ENCODE results near the gene SMYD1. TPM values are rescaled to one million over a fixed set of nuclear protein-coding genes. Genes with fewer than 3 reads are reported as not detected.

Gene SMYD1
- total and polyA plus RNA-seq, 2 donors (not counting 3 experiments of a cell fraction or from before 2014, with no cell fraction given) = not detected

- intact Hi-C loops (cut with micrococcal nuclease) (no loop called here), dilution Hi-C loops (cut with MboI; ENCODE audit: extremely low pct_ligation_motif_present, low sequenced_read_pairs) (no loop called here)
- DNase-seq (ENCODE audit: low read depth, low spot score) (no peak), FAIRE-seq (no peak)
- CTCF ChIA-PET = interaction anchor here (0.7 to 1.2 kb wide), 4 partner anchors 9 to 91 kb away, joined by 3 to 5 read pairs (median 3); no protein-coding TSS in a partner anchor
- Histone ChIP-seq H3K9me3 (replicated peaks; ENCODE audit: control insufficient read depth, insufficient read depth, low read length) (no peaks in the 10 kb centered on the region), H3K4me2 (ENCODE audit: insufficient read depth, low read length) (no peak overlapping the region), H3K27me3 (ENCODE audit: control insufficient read depth in 2 of 2, insufficient read depth in 2 of 2, low read length in 2 of 2) (peaks cover 0 to 5% of the 10 kb centered on the region in 2 experiments), H2AFZ (ENCODE audit: low read depth, low read length) (no peak overlapping the region), H3K36me3 (ENCODE audit: control insufficient read depth in 2 of 2, extremely low read depth in 1 of 2, insufficient read depth in 2 of 2, low read length in 2 of 2) (no peaks in the 10 kb centered on the region), H3K9ac (replicated peaks; ENCODE audit: extremely low read depth, insufficient read depth, low read length) (no peak overlapping the region), H3K27ac (ENCODE audit: insufficient read depth, low read depth, low read length) (no peak overlapping the region), H3K4me1 (ENCODE audit: control insufficient read depth, extremely low read depth, insufficient read depth, low read length) (no peaks in the 10 kb centered on the region), H4K20me1 (replicated peaks; ENCODE audit: control insufficient read depth, extremely low read depth, insufficient read depth, low read length) (no peaks in the 10 kb centered on the region), H3K79me2 (ENCODE audit: control insufficient read depth, insufficient read depth, low read length) (no peaks in the 10 kb centered on the region), H3K4me3 (replicated peaks in 1 of 3; ENCODE audit: insufficient read depth in 1 of 3, low read depth in 1 of 3, low read length in 3 of 3) (no peak overlapping the region), H3K9me1 (replicated peaks; ENCODE audit: control insufficient read depth, extremely low read depth, insufficient read depth, low read length) (no peaks in the 10 kb centered on the region)
- TF ChIP-seq MYC (IDR thresholded peaks at IDR 0.05; ENCODE audit: low read depth, low read length) (no peak), GATA2 (IDR thresholded peaks at IDR 0.05; ENCODE audit: insufficient read depth, insufficient read length, low read depth, low read length) (no peak), MAX (IDR thresholded peaks at IDR 0.05; ENCODE audit: insufficient read depth, insufficient read length) (no peak), JUN (IDR thresholded peaks at IDR 0.05; ENCODE audit: borderline replicate concordance, insufficient read depth, insufficient read length, low read depth) (no peak)
- POLR2A ChIA-PET = no interaction called here
- no TSS peak for BruUV-seq (replicated peaks)
Observed at GRCh38 chr2:88069117-88069516, 1.5 kb downstream of the SMYD1 start.

- H4K20me1 ChIP-seq (replicated peaks; ENCODE audit: control insufficient read depth, extremely low read depth, insufficient read depth, low read length) = no peaks in the 10 kb centered on the region
- TF ChIP-seq EZH2 (IDR thresholded peaks at IDR 0.05; ENCODE audit: borderline replicate concordance, low read depth, low read length, severe bottlenecking) = no peak
- no peak for TF ChIP-seq FOS (IDR thresholded peaks at IDR 0.05; ENCODE audit: borderline replicate concordance, insufficient read depth, low read length)
- TF ChIP-seq GATA2 (IDR thresholded peaks at IDR 0.05; ENCODE audit: insufficient read depth, insufficient read length, low read depth, low read length) = no peak
- TF ChIP-seq POLR2AphosphoS5 (IDR thresholded peaks at IDR 0.05; ENCODE audit: insufficient read depth, low read depth, low read length) = no peak
- TF ChIP-seq CTCF (IDR thresholded peaks at IDR 0.05; ENCODE audit: extremely low read depth in 1 of 2, insufficient read depth in 1 of 2, low read depth in 1 of 2, low read length in 2 of 2) = no peak
- no peak for TF ChIP-seq JUN (IDR thresholded peaks at IDR 0.05; ENCODE audit: borderline replicate concordance, insufficient read depth, insufficient read length, low read depth)
- TF ChIP-seq MYC (IDR thresholded peaks at IDR 0.05; ENCODE audit: low read depth, low read length) = no peak
- TF ChIP-seq POLR2A (IDR thresholded peaks at IDR 0.05; ENCODE audit: low read depth, low read length) = no peak
- TF ChIP-seq MAX (IDR thresholded peaks at IDR 0.05; ENCODE audit: insufficient read depth, insufficient read length) = no peak
- H3K4me1 ChIP-seq (ENCODE audit: control insufficient read depth, extremely low read depth, insufficient read depth, low read length) = no peaks in the 10 kb centered on the region
- H3K79me2 ChIP-seq (ENCODE audit: control insufficient read depth, insufficient read depth, low read length) = no peaks in the 10 kb centered on the region
- no peak overlapping the region for H3K4me2 ChIP-seq (ENCODE audit: insufficient read depth, low read length)
- FAIRE-seq (no peak), DNase-seq (ENCODE audit: low read depth, low spot score) (no peak)
- no peak overlapping the region for H3K9ac ChIP-seq (replicated peaks; ENCODE audit: extremely low read depth, insufficient read depth, low read length)
- no peaks in the 10 kb centered on the region for H3K9me1 ChIP-seq (replicated peaks; ENCODE audit: control insufficient read depth, extremely low read depth, insufficient read depth, low read length)
- peaks cover 0 to 5% of the 10 kb centered on the region in 2 experiments for H3K27me3 ChIP-seq (ENCODE audit: control insufficient read depth in 2 of 2, insufficient read depth in 2 of 2, low read length in 2 of 2)
- no peaks in the 10 kb centered on the region for H3K36me3 ChIP-seq (ENCODE audit: control insufficient read depth in 2 of 2, extremely low read depth in 1 of 2, insufficient read depth in 2 of 2, low read length in 2 of 2)
- intact Hi-C loops (cut with micrococcal nuclease) (no loop called here), dilution Hi-C loops (cut with MboI; ENCODE audit: extremely low pct_ligation_motif_present, low sequenced_read_pairs) (no loop called here)
- no TSS peak for BruUV-seq (replicated peaks)
- ChIA-PET POLR2A (no interaction called here), CTCF (interaction anchor here (1.2 kb wide), 1 partner anchor 10 kb away, joined by 5 read pairs; no protein-coding TSS in a partner anchor)
- no peaks in the 10 kb centered on the region for H3K9me3 ChIP-seq (replicated peaks; ENCODE audit: control insufficient read depth, insufficient read depth, low read length)
- no peak overlapping the region for H3K4me3 ChIP-seq (replicated peaks in 1 of 3; ENCODE audit: insufficient read depth in 1 of 3, low read depth in 1 of 3, low read length in 3 of 3)
- no peak overlapping the region for H2AFZ ChIP-seq (ENCODE audit: low read depth, low read length)
- H3K27ac ChIP-seq (ENCODE audit: insufficient read depth, low read depth, low read length) = no peak overlapping the region
Observed at GRCh38 chr2:88070055-88070454, 2.4 kb downstream of the SMYD1 start.
